ENCODE data around the gene UQCR11. TPM values are rescaled to one million over a fixed set of nuclear protein-coding genes. Genes with fewer than 3 reads are reported as not detected.

The UQCR11 gene
- total RNA-seq, 1 donor from 2014 or later: 61.0 TPM

- H3K27me3 ChIP-seq: no peaks in the 10 kb centered on the region
- no peaks in the 10 kb centered on the region for H3K9me3 ChIP-seq
- no peak overlapping the region for H3K4me3 ChIP-seq
- intact Hi-C loops (cut with DNase I): no loop called here
- no peak for DNase-seq (ENCODE audit: low spot score in 2 of 2)
- no peaks in the 10 kb centered on the region for H3K4me1 ChIP-seq
- peaks cover 36 to 80% of the 10 kb centered on the region in 2 donors for H3K36me3 ChIP-seq
- H3K27ac ChIP-seq: no peak overlapping the region
- TF ChIP-seq, protein P1, sequence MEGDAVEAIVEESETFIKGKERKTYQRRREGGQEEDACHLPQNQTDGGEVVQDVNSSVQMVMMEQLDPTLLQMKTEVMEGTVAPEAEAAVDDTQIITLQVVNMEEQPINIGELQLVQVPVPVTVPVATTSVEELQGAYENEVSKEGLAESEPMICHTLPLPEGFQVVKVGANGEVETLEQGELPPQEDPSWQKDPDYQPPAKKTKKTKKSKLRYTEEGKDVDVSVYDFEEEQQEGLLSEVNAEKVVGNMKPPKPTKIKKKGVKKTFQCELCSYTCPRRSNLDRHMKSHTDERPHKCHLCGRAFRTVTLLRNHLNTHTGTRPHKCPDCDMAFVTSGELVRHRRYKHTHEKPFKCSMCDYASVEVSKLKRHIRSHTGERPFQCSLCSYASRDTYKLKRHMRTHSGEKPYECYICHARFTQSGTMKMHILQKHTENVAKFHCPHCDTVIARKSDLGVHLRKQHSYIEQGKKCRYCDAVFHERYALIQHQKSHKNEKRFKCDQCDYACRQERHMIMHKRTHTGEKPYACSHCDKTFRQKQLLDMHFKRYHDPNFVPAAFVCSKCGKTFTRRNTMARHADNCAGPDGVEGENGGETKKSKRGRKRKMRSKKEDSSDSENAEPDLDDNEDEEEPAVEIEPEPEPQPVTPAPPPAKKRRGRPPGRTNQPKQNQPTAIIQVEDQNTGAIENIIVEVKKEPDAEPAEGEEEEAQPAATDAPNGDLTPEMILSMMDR (IDR thresholded peaks at IDR 0.05): no peak
Observed at GRCh38 chr19:1616875-1617274, 11.6 kb upstream of the UQCR11 start.

DNA sequence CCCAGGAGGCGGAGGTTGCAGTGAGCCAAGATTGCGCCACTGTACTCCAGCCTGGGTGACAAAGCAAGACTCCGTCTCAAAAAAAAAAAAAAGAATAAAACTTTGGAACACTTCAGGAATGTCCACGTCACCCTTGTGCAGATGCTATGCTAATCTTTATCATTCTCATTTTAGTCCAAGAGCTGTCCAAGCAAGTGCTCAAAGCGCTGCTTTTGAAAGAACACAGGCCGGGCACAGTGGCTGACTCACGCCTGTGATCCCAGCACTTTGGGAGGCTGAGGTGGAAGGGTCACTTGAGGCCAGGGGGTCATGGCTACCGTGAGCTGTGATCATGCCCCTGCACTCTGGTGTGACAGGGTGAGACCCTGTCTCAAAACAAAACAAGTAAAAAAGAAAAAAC, 11.1 kb upstream of the UQCR11 start:
- Histone ChIP-seq H3K36me3 (peaks cover 36 to 80% of the 10 kb centered on the region in 2 donors), H3K4me3 (no peak overlapping the region), H3K27ac (no peak overlapping the region), H3K9me3 (no peaks in the 10 kb centered on the region), H3K27me3 (no peaks in the 10 kb centered on the region), H3K4me1 (no peaks in the 10 kb centered on the region)
- intact Hi-C loops (cut with DNase I): no loop called here
- DNase-seq (ENCODE audit: low spot score in 2 of 2): no peak
- TF ChIP-seq, protein P1 (IDR thresholded peaks at IDR 0.05): no peak

DNA sequence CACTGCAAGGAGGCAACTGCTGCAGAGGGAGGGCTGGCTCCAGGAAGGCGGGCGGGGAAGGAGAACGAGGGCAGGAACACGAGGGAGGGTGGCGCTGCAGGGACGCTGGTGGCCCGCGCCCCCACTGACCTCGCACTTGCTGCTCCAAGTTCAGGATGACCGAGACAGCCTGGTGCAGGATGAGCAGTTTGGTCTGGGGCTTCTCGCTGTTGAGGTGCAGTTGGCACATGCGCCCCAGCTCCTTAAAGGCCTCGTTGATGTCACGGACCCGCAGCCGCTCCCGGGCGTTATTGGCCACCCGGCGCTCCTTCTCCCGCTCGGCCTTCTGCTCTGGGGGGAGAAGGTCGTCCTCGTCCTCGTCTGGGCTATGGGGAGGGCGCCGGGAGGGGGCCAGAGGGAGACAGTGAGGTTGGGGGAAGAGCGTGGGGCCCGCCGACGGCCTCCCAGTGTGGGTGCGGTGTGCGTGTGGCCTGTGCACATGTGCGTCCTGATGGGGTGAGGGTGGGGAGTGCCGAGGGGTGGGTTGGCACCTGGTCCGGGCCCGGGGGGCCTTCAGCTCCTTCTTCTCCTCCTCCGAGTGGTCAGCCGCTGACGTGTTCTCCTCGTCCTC, 10.0 kb upstream of the UQCR11 start:
- H3K36me3 ChIP-seq: peaks cover 39 to 76% of the 10 kb centered on the region in 2 donors
- DNase-seq (ENCODE audit: low spot score in 2 of 2): no peak
- intact Hi-C loops (cut with DNase I): no loop called here

DNA sequence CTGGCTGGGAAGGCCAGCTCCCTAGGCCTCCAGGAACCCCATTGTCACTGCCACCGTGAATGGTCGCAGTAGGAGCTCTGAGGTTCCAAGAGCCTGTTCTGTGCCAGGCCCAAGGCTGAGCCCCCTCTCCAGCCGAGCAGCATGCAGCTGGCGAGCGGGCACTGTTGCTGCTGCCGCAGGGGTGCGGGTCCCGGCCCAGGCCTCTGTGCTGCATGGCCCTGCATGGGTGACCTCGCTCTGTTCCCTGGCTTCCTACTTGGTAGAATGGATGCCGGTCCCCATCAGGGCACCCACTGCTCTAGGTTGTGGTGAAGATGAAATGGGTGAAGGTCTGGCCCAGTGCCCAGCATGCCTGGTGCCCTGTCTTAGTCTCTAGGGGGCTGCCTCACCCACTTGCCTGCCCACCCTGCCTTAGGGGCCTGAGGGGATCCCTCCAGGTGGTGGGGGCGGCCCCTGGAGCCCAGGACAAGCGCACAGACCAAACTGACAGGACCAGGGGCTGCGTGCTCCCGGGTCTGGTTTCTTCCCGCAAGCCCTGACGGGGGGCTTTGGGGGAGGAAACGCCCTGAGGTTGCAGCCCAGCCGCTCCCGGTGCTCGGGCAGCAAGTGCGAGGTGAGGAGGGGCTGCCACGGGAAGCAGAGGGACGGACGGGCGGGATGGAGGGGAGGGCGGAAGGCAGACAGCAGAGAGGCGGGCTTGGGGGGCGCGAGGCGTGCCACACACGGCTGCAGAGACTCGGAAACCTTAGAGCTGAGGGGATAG, 8.7 kb upstream of the UQCR11 start:
- H3K36me3 ChIP-seq: peaks cover 35 to 66% of the 10 kb centered on the region in 2 donors
- H3K4me3 ChIP-seq: no peak overlapping the region
- H3K9me3 ChIP-seq: no peaks in the 10 kb centered on the region
- H3K27me3 ChIP-seq: no peaks in the 10 kb centered on the region
- H3K27ac ChIP-seq: no peak overlapping the region
- DNase-seq (ENCODE audit: low spot score in 2 of 2): no peak
- H3K4me1 ChIP-seq: no peaks in the 10 kb centered on the region
- TF ChIP-seq, protein P1 (IDR thresholded peaks at IDR 0.05): no peak
- intact Hi-C loops (cut with DNase I): no loop called here

More for the DNA sequence above, 10.0 kb upstream of the UQCR11 start:
- H3K4me1 ChIP-seq: no peaks in the 10 kb centered on the region
- TF ChIP-seq, protein P1 (IDR thresholded peaks at IDR 0.05): no peak
- no peak overlapping the region for H3K27ac ChIP-seq
- no peak overlapping the region for H3K4me3 ChIP-seq
- H3K9me3 ChIP-seq: no peaks in the 10 kb centered on the region
- no peaks in the 10 kb centered on the region for H3K27me3 ChIP-seq

DNA sequence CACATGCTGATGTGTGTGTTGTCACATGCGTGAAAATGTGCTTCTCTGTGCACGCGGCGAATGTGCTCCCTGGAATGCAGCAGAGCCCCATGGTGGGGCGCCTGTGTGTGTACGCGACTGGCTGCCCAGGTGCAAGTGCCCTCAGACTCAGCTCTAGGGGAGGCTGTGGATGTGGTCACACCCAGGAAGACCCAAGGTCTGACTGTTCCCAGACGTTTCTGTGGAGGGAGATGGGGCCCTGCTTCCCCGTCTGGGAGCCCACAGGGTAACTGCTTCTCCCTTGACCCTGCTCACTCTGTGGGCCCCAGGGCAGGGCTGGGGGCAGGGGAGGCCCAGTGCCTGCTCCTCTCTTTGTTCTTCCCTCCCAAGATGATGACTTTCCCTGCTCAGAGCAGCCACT, 7.9 kb upstream of the UQCR11 start:
- Histone ChIP-seq H3K36me3 (peaks cover 31 to 61% of the 10 kb centered on the region in 2 donors), H3K9me3 (no peaks in the 10 kb centered on the region), H3K27ac (no peak overlapping the region), H3K27me3 (no peaks in the 10 kb centered on the region), H3K4me3 (no peak overlapping the region), H3K4me1 (no peaks in the 10 kb centered on the region)
- TF ChIP-seq, protein P1 (IDR thresholded peaks at IDR 0.05): no peak
- no peak for DNase-seq (ENCODE audit: low spot score in 2 of 2)
- intact Hi-C loops (cut with DNase I): no loop called here

All from ascending aorta (tissue), 2 donors.